ENCODE measurements around the gene IGDCC3. TPM values are rescaled to one million over a fixed set of nuclear protein-coding genes. Genes with fewer than 3 reads are reported as not detected.

Gene IGDCC3
- total and polyA plus RNA-seq, 2 experiments from 2014 or later: not detected

DNA sequence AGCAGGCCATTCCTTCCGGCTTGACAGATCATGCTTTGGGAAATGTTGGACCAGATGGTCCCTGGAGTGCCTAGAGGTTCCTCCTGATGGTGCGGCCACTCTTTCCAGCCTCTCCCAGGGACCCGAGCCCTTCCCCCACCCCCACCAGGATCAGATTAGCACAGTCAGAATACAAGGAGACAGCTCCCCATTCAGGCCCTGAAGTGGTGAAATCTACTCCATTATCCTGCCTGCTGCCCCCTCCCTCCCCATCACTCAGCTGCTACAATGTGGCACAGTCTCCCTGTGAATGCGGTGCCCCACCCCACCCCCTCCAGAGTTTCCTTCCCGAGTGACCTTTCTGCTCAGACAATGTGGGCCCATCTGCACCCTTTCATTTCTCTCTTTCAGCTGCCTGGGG, 43.9 kb downstream of the IGDCC3 start:
- H3F3A ChIP-seq (ENCODE audit: insufficient read depth): no peaks in the 10 kb centered on the region
- DNase-seq: no peak
- H4K20me1 ChIP-seq (ENCODE audit: insufficient read depth): no peaks in the 10 kb centered on the region
- H3K4me1 ChIP-seq (ENCODE audit: insufficient read depth): no peaks in the 10 kb centered on the region
- no peak overlapping the region for H2AFZ ChIP-seq
- no peak overlapping the region for H3K27ac ChIP-seq
- H3K9me3 ChIP-seq (ENCODE audit: low read depth): no peaks in the 10 kb centered on the region
- no peak overlapping the region for H3K4me2 ChIP-seq (ENCODE audit: unreplicated experiment)
- H3K9me2 ChIP-seq (ENCODE audit: insufficient read depth): no peaks in the 10 kb centered on the region
- H3K79me2 ChIP-seq (ENCODE audit: insufficient read depth): no peaks in the 10 kb centered on the region
- no peak overlapping the region for H3K9ac ChIP-seq
- in situ Hi-C loops (cut with MboI): no loop called here
- WGBS, 2 experiments (ENCODE audit: low coverage in 1 of 2, low lambda C conversion rate in 2 of 2, missing lambda C conversion rate in 2 of 2): 62 to 68% methylated on average over 5 of the region's 5 CpGs
- no peaks in the 10 kb centered on the region for H3K36me3 ChIP-seq (ENCODE audit: low read depth)
- TF ChIP-seq EZH2phosphoT487 (IDR thresholded peaks at IDR 0.05; ENCODE audit: insufficient read depth, low read depth) (no peak), EZH2 (IDR thresholded peaks at IDR 0.05; ENCODE audit: insufficient read depth, poor library complexity, severe bottlenecking) (no peak)
- H3K27me3 ChIP-seq (replicated peaks; ENCODE audit: insufficient read depth): peaks cover 21% of the 10 kb centered on the region
- no peak overlapping the region for H3K4me3 ChIP-seq

DNA sequence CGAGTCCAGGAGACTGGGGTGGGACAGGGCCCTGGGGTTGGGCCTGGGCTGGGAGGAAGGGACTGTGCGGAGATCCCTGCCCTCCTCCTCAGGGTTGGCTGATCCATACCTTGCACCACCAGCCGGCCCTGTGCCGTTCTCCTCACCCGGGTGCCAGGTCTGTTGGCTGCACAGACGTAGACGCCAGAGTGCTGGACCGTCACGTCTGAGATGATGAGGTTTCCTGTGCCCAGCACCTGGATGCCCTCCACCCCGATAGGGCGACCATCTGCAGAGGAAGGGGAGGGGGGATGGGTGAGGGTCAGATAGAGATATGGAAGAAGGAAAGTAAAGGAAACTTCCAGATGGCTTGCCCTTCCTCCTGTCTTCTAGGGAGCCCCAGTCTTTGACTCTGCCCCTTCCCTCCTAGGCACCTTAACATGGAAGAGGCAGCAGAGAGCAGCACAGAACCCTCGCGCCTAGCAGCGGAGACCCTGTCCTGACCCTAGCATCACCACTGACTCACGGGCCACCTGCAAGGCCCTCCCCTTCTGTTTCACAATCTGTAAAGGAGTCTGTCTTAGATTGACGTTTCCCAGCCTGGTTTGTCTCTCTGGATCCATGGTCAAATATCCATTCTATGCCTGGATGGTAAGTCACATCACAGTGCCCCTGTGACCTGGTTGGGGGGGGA, 44.5 kb downstream of the IGDCC3 start:
- no peak overlapping the region for H3K27ac ChIP-seq
- H3K79me2 ChIP-seq (ENCODE audit: insufficient read depth): no peaks in the 10 kb centered on the region
- H2AFZ ChIP-seq: no peak overlapping the region
- no peaks in the 10 kb centered on the region for H3K4me1 ChIP-seq (ENCODE audit: insufficient read depth)
- WGBS, 2 experiments (ENCODE audit: low coverage in 1 of 2, low lambda C conversion rate in 2 of 2, missing lambda C conversion rate in 2 of 2): 66 to 71% methylated on average over 14 to 15 of the region's 16 CpGs
- in situ Hi-C loops (cut with MboI): no loop called here
- no peaks in the 10 kb centered on the region for H3K9me2 ChIP-seq (ENCODE audit: insufficient read depth)
- H3K9me3 ChIP-seq (ENCODE audit: low read depth): no peaks in the 10 kb centered on the region
- no peak overlapping the region for H3K4me3 ChIP-seq
- H3K4me2 ChIP-seq (ENCODE audit: unreplicated experiment): no peak overlapping the region
- H3K9ac ChIP-seq: no peak overlapping the region
- TF ChIP-seq EZH2phosphoT487 (IDR thresholded peaks at IDR 0.05; ENCODE audit: insufficient read depth, low read depth) (no peak), EZH2 (IDR thresholded peaks at IDR 0.05; ENCODE audit: insufficient read depth, poor library complexity, severe bottlenecking) (no peak)
- no peak for DNase-seq
- H3F3A ChIP-seq (ENCODE audit: insufficient read depth): no peaks in the 10 kb centered on the region
- no peaks in the 10 kb centered on the region for H4K20me1 ChIP-seq (ENCODE audit: insufficient read depth)
- peaks cover 20% of the 10 kb centered on the region for H3K27me3 ChIP-seq (replicated peaks; ENCODE audit: insufficient read depth)
- no peaks in the 10 kb centered on the region for H3K36me3 ChIP-seq (ENCODE audit: low read depth)

DNA sequence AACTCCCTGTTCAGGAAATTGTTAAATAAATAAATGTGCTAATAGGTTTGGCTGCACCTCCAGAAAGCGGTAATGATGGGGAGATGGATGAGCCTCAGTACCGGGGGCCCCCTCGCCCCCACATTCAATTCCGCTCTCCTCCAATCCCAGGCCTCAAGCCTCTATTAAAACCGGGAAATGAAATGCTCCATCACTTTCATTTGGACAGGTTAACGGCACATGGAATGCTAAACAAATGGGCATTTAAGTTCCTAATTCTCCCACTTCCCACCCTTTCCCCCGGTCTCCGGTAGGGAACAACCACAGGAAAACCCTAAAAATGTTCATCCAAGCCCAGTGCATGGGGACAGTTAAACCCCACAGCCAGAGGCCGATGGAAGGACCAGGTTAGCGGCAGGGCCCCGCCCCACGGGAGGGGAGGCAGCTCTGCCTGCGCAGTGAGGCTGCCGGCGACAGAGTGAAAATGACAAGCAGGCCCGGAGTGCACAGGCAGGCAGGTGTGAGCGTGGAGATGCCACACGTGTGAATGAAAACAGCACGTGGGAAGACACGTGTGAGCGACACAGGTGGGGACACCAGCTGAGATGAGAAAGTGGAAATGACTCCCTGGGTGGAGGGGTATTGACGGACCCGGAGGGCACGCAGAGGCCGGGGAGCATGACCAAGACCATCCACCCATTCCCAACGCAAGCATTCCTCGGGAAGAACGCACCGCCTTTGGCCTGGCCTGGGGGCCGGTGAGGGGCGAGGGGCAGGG, 45.2 kb downstream of the IGDCC3 start:
- Histone ChIP-seq H3K4me2 (ENCODE audit: unreplicated experiment) (no peak overlapping the region), H4K20me1 (ENCODE audit: insufficient read depth) (no peaks in the 10 kb centered on the region), H2AFZ (no peak overlapping the region), H3K9ac (no peak overlapping the region), H3K4me1 (ENCODE audit: insufficient read depth) (no peaks in the 10 kb centered on the region), H3K79me2 (ENCODE audit: insufficient read depth) (no peaks in the 10 kb centered on the region), H3K36me3 (ENCODE audit: low read depth) (no peaks in the 10 kb centered on the region), H3K9me2 (ENCODE audit: insufficient read depth) (no peaks in the 10 kb centered on the region), H3F3A (ENCODE audit: insufficient read depth) (no peaks in the 10 kb centered on the region), H3K27me3 (replicated peaks; ENCODE audit: insufficient read depth) (peaks cover 12% of the 10 kb centered on the region), H3K27ac (no peak overlapping the region), H3K4me3 (no peak overlapping the region), H3K9me3 (ENCODE audit: low read depth) (no peaks in the 10 kb centered on the region)
- 68 to 69% methylated on average over 30 to 31 of the region's 31 CpGs for whole genome bisulfite sequencing, 2 experiments (ENCODE audit: low coverage in 1 of 2, low lambda C conversion rate in 2 of 2, missing lambda C conversion rate in 2 of 2)
- no peak for DNase-seq
- in situ Hi-C loops (cut with MboI): no loop called here
- TF ChIP-seq EZH2 (IDR thresholded peaks at IDR 0.05; ENCODE audit: insufficient read depth, poor library complexity, severe bottlenecking) (no peak), EZH2phosphoT487 (IDR thresholded peaks at IDR 0.05; ENCODE audit: insufficient read depth, low read depth) (no peak)

DNA sequence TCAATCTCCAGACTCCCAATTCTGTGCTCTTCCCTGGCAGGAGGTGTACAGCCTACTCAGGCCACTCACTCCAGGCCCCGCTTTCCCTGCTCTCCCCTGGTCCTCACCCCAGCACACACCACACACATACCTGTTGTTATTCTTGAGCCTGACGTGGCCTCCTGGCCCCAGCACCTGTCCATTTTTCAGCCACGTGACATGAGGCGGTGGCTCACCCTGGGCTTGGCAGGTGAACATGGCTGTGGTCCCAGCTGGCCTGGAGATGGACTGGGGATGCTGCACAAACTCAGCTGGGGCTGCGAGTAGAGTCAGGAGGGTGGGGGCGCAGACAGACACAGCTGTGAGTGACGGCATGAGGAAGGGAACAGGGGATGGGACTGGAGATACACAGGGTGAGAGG, 46.0 kb downstream of the IGDCC3 start:
- no peak for TF ChIP-seq EZH2 (IDR thresholded peaks at IDR 0.05; ENCODE audit: insufficient read depth, poor library complexity, severe bottlenecking)
- no peak for TF ChIP-seq EZH2phosphoT487 (IDR thresholded peaks at IDR 0.05; ENCODE audit: insufficient read depth, low read depth)
- H3F3A ChIP-seq (ENCODE audit: insufficient read depth): no peaks in the 10 kb centered on the region
- no peaks in the 10 kb centered on the region for H3K4me1 ChIP-seq (ENCODE audit: insufficient read depth)
- H2AFZ ChIP-seq: no peak overlapping the region
- H3K4me3 ChIP-seq: no peak overlapping the region
- H3K27me3 ChIP-seq (replicated peaks; ENCODE audit: insufficient read depth): peaks cover 10% of the 10 kb centered on the region
- no peak overlapping the region for H3K27ac ChIP-seq
- H3K9me3 ChIP-seq (ENCODE audit: low read depth): no peaks in the 10 kb centered on the region
- no peaks in the 10 kb centered on the region for H3K79me2 ChIP-seq (ENCODE audit: insufficient read depth)
- in situ Hi-C loops (cut with MboI): no loop called here
- H3K36me3 ChIP-seq (ENCODE audit: low read depth): no peaks in the 10 kb centered on the region
- H3K9me2 ChIP-seq (ENCODE audit: insufficient read depth): no peaks in the 10 kb centered on the region
- 60 to 69% methylated on average over 7 of the region's 7 CpGs for WGBS, 2 experiments (ENCODE audit: low coverage in 1 of 2, low lambda C conversion rate in 2 of 2, missing lambda C conversion rate in 2 of 2)
- no peak overlapping the region for H3K4me2 ChIP-seq (ENCODE audit: unreplicated experiment)
- no peaks in the 10 kb centered on the region for H4K20me1 ChIP-seq (ENCODE audit: insufficient read depth)
- H3K9ac ChIP-seq: no peak overlapping the region
- DNase-seq: no peak
